ENCODE measurements around the gene FANCM. TPM values are rescaled to one million over a fixed set of nuclear protein-coding genes. Genes with fewer than 3 reads are reported as not detected.

FANCM gene
- total RNA-seq, 1 experiment from 2014 or later, result 11.9 TPM

- Mint-ChIP-seq H3K27ac (no peak overlapping the region), H3K36me3 (ENCODE audit: insufficient read depth in 1 of 3, low read depth in 3 of 3) (peaks cover 0 to 17% (median 5%) of the 10 kb centered on the region in 3 experiments; a peak in 4 of 7 replicates), H3K27me3 (ENCODE audit: low read depth) (no peaks in the 10 kb centered on the region), H3K9me3 (no peaks in the 10 kb centered on the region), H3K4me1 (peaks cover 27 to 31% of the 10 kb centered on the region in 2 experiments), H3K4me3 (no peak overlapping the region)
- Histone ChIP-seq H3K4me1 (ENCODE audit: insufficient read depth, low read length) (no peaks in the 10 kb centered on the region), H2BK20ac (ENCODE audit: low read depth, low read length, poor library complexity, severe bottlenecking) (no peak overlapping the region), H2BK15ac (ENCODE audit: low read depth, low read length) (no peak overlapping the region), H3K9ac (ENCODE audit: extremely low read depth, insufficient read length, low read length) (no peak overlapping the region), H3K23me2 (ENCODE audit: insufficient read length, low read depth, low read length, poor library complexity, severe bottlenecking) (no peaks in the 10 kb centered on the region), H4K8ac (replicated peaks; ENCODE audit: insufficient read length, low read depth, low read length) (no peak overlapping the region), H4K91ac (ENCODE audit: insufficient read length, low read depth, low read length) (no peak overlapping the region), H3T11ph (ENCODE audit: low read length) (no peak overlapping the region), H3K79me1 (ENCODE audit: insufficient read depth, low read depth, low read length, poor library complexity, severe bottlenecking) (no peaks in the 10 kb centered on the region), H2BK120ac (ENCODE audit: low read depth, low read length, poor library complexity, severe bottlenecking) (no peak overlapping the region), H3K14ac (ENCODE audit: insufficient read depth, low read length) (no peak overlapping the region), H3K18ac (ENCODE audit: insufficient read length, low read depth, low read length) (no peak overlapping the region), H3K23ac (ENCODE audit: insufficient read length, low read depth, low read length) (no peak overlapping the region), H2BK5ac (ENCODE audit: insufficient read length, low read length) (no peak overlapping the region), H2AFZ (ENCODE audit: low read length) (no peak overlapping the region), H3K4ac (ENCODE audit: low read depth, low read length) (no peak overlapping the region), H3K9me3 (ENCODE audit: control insufficient read depth, low read depth, low read length) (no peaks in the 10 kb centered on the region), H4K20me1 (ENCODE audit: control insufficient read depth, insufficient read depth, insufficient read length) (no peaks in the 10 kb centered on the region), H2AK5ac (ENCODE audit: insufficient read length, low read length) (no peak overlapping the region), H3K27me3 (ENCODE audit: insufficient read depth, low read length) (no peaks in the 10 kb centered on the region), H3K27ac (ENCODE audit: insufficient read length, low read depth, low read length) (no peak overlapping the region), H3K4me2 (ENCODE audit: insufficient read depth, insufficient read length, low read length) (no peak overlapping the region), H3K79me2 (ENCODE audit: insufficient read depth, low read length) (peaks cover 49% of the 10 kb centered on the region; the same call in 1 of the 2 replicates), H3K56ac (ENCODE audit: insufficient read length, low read depth, low read length) (no peak overlapping the region), H2BK12ac (ENCODE audit: insufficient read length, low read depth, low read length) (no peak overlapping the region), H4K5ac (ENCODE audit: insufficient read length, low read depth, low read length) (no peak overlapping the region)
- WGBS (ENCODE audit: extremely low coverage, insufficient read length, low lambda C conversion rate), result no CpG with 5 or more reads among the region's 1 CpG
- TF ChIP-seq CTCF (conservative IDR thresholded peaks at IDR 0.05), result no peak
- DNase-seq, result no peak
Observed at GRCh38 chr14:45089813-45090212, 45.9 kb upstream of the FANCM start.

All from H9 (cell line).